GM23338 (cell line): ENCODE measurements around the gene ZNF536.

Experiments used
- CREB1 ChIP-seq: fragments of 250-450 bp; sonication (Bioruptor Pico); IDR thresholded peaks from 2 replicates; pipeline ENCODE4 v1.5.0; 2020; ENCODE audit warnings: low read depth, mild to moderate bottlenecking, moderate library complexity
- CTCF ChIP-seq, 2 experiments: fragments of 200-600 bp in 1 of 2; sonication (generic) in 1 of 2; conservative IDR thresholded peaks; 2 replicates each; pipeline versions ENCODE4 v1.5.1 to v1.6.1; 2016 to 2017; ENCODE audit warnings: antibody characterized with exemption in 2 of 2, low read depth in 2 of 2, mild to moderate bottlenecking in 2 of 2, moderate library complexity in 1 of 2
- EZH2 ChIP-seq: fragments of 200-600 bp; sonication (generic); IDR thresholded peaks from one replicate; pipeline ENCODE4 v1.8.0; 2017; ENCODE audit warnings: antibody characterized with exemption, mild to moderate bottlenecking, low read depth; ENCODE audit not compliant: unreplicated experiment
- POLR2AphosphoS5 ChIP-seq: IDR thresholded peaks from 2 replicates; pipeline ENCODE4 v1.6.1; 2016; ENCODE audit warnings: antibody characterized with exemption, low read depth
- ZNF331 ChIP-seq: fragments of 250-450 bp; sonication (Bioruptor Pico); IDR thresholded peaks from 2 replicates; pipeline ENCODE4 v1.5.0; 2020; ENCODE audit warnings: low read depth, mild to moderate bottlenecking, moderate library complexity
- TF ChIP-seq, protein P1 (sequence below): IDR thresholded peaks from one replicate; pipeline ENCODE4 v1.6.1; 2018; ENCODE audit warnings: antibody characterized with exemption; ENCODE audit not compliant: unreplicated experiment

DNA sequence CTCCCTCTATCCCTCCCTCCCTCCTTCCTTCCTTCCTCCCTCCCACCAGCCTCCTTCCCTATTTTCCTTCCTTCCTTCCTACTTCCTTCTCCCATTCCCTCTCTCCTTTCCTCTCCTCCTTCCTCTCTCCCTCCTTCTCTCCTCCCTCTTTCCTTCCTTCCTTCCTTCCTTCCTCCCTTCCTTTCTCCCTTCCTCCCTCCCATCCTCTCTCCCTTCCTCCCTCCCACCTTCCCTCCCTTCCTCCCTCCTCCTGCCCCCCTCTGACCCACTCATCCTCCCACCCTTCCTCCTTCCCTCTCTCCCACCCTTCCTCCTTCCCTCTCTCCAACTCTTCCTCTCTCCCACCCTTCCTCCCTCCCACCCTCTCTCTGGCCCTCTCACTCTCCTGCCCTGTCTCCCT, 132.1 kb downstream of the ZNF536 start:
- no peak for TF ChIP-seq CTCF (conservative IDR thresholded peaks at IDR 0.05; ENCODE audit: low read depth in 2 of 2)
- no peak for TF ChIP-seq EZH2
- TF ChIP-seq, protein P1, sequence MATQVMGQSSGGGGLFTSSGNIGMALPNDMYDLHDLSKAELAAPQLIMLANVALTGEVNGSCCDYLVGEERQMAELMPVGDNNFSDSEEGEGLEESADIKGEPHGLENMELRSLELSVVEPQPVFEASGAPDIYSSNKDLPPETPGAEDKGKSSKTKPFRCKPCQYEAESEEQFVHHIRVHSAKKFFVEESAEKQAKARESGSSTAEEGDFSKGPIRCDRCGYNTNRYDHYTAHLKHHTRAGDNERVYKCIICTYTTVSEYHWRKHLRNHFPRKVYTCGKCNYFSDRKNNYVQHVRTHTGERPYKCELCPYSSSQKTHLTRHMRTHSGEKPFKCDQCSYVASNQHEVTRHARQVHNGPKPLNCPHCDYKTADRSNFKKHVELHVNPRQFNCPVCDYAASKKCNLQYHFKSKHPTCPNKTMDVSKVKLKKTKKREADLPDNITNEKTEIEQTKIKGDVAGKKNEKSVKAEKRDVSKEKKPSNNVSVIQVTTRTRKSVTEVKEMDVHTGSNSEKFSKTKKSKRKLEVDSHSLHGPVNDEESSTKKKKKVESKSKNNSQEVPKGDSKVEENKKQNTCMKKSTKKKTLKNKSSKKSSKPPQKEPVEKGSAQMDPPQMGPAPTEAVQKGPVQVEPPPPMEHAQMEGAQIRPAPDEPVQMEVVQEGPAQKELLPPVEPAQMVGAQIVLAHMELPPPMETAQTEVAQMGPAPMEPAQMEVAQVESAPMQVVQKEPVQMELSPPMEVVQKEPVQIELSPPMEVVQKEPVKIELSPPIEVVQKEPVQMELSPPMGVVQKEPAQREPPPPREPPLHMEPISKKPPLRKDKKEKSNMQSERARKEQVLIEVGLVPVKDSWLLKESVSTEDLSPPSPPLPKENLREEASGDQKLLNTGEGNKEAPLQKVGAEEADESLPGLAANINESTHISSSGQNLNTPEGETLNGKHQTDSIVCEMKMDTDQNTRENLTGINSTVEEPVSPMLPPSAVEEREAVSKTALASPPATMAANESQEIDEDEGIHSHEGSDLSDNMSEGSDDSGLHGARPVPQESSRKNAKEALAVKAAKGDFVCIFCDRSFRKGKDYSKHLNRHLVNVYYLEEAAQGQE = no peak
- no peak for TF ChIP-seq POLR2AphosphoS5
- no peak for TF ChIP-seq ZNF331 (CRISPR knock-in tag)
- no peak for TF ChIP-seq CREB1 (CRISPR knock-in tag)
